HG03469 (cell line): ENCODE data around the gene CREBL2.
"Not testable (repeated sequence)": the region's sequence is repeated elsewhere in the genome, so short reads cannot be mapped to it uniquely, and the experiment has no call there.

Experiments used
- ATAC-seq: cut with Tn5 transposase; IDR thresholded peaks from one replicate; pipeline ENCODE4 v1.9.1; 2021; ENCODE audit warnings: mild to moderate bottlenecking, moderate library complexity, moderate number of reproducible peaks; ENCODE audit not compliant: unreplicated experiment

CREBL2 gene, protein sequence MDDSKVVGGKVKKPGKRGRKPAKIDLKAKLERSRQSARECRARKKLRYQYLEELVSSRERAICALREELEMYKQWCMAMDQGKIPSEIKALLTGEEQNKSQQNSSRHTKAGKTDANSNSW

GRCh38 chr12:12611512-12612306 lies at the start of gene CREBL2:
Gene CREBL2 (plus strand): TSS chr12:12611876. CDS start chr12:12612173, 297 bp downstream.
- ATAC-seq: peak; percentile 50

DNA sequence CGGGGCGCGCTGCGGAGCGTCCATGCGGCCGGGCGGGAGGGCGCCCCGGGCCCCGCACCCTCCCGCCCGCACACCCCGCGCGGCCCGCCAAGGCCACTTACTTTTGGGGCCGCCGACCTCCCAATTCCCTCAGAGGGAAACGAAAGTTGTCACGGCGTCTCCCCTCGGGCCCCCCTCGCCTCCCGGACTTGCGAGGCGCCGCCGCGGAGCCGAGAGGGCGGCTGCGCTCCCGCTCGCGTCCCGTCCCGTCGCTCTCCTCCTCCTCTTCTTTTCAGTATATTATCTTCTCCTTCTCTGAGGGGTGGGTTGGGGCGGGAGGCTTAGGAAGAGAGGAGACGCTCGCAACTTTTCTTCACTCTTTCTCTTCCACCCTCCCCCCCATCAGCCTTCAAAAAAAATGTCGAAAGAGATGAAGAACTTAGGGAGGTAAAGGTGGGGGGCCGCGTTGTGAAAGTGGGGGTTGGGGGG lies 49.6 kb upstream of the CREBL2 start:
- no peak for ATAC-seq

DNA sequence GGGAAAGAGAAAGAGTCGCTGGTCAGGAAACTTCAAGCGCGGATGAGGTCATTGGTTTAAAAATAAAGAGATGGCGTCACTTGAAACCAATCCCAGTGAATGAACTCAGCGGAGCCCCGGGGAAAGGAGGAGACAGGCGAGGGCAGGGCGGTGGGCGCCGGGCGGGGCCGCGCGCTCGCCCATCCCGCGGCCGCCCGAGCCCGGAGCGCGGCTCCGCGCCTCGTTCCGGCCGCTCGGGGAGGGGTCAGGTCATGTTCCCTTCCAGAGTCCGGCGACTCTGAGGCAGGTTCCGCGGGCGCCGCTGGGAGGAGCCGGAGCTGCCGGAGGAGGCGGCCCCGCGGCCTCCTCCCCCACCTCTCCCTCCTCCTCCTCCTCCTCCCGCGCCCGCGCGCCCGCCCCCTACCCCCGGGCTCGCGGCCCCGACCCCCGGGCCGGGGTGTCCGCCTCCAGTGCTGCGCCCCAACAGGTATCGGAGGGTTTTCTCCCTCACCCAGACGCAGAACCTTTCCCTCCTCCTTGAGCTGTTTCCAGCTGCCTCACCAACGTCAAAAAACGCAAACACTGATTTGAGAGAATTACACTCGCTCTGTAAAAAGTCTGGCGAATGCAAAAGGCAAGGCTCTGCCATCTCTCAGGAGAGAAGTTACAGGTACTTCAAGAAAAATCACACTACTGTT lies 49.0 kb upstream of the CREBL2 start, which contains the start of gene DUSP16:
DUSP16 (minus strand) TSS at position 279 of the 677 bp plus-strand sequence. CDS start 41,765 bp downstream, outside the sequence.
- ATAC-seq: peak; percentile 57

DNA sequence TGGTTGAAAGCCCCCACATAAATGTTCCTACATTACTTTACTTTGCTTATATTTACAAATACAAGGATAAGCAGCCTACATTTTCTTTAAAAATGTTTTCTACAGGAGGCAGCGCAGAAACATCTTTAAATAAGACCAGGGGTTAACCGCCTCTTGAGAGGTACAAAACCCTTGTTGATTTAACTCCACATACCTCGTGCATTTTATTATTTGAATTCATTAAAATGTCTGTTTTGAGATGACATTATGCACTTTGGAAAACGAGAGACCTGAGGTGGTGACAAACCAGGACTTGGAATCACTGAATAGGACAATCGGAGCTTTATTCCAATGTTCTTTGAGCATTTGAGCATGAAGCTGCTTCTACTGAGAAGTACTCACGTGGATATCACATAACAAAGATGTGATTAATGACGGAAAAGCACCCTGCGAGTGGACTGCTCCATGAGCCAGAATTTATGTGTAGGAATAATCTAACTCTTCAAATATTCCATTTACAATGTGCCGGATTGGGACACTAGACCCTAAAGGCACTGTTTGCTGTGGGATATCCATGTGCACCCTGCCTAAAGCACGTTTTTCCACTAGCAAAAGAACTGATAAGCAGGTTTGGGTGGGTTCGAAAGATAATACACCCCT lies 48.3 kb upstream of the CREBL2 start:
- ATAC-seq: no peak

DNA sequence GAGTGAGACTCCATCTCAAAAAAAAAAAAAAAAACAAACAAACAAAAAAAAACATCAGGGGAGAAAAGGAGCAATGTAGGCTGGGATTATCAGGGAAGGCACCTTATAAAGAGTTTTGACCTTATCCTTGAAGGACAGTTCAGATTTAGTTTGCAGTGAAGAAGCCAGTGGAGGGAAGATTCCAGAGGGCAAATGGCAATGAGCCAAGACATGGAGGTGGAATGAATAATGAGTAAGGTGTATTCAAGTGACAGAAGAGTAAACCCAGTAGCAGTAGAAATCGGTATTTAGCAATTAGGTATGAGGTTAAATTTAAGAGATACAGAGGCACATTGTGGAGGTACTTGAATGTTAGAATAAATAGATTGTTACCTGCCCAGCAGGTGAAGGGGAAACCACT lies 46.8 kb upstream of the CREBL2 start:
- ATAC-seq: no peak

GRCh38 chr12:12565971-12566370 lies 45.7 kb upstream of the CREBL2 start:
- ATAC-seq: not testable (repeated sequence)

DNA sequence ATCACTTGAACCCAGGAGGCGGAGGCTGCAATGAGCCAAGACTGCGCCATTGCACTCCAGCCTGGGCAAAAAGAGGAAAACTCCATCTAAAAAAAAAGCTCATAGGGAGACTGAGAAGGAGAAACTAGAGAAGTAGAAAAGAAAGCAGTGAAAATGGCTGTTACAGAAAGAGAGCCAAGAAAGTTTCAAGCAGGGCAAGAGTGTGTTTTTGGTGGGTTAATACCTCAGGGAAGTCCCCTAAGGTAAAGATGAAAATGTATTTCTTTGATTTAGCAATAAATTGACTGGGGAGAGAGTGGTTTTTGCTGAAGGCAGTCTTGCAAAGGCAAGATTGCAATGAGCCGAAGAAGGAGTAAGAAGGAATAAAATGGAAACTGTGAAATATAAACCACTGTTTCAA lies 39.0 kb upstream of the CREBL2 start:
- ATAC-seq: no peak

- ATAC-seq: no peak
These were observed 33.9 kb upstream of the CREBL2 start for GRCh38 chr12:12577786-12578185.

GRCh38 chr12:12580716-12581115 lies 31.0 kb upstream of the CREBL2 start:
- ATAC-seq: not testable (repeated sequence)

DNA sequence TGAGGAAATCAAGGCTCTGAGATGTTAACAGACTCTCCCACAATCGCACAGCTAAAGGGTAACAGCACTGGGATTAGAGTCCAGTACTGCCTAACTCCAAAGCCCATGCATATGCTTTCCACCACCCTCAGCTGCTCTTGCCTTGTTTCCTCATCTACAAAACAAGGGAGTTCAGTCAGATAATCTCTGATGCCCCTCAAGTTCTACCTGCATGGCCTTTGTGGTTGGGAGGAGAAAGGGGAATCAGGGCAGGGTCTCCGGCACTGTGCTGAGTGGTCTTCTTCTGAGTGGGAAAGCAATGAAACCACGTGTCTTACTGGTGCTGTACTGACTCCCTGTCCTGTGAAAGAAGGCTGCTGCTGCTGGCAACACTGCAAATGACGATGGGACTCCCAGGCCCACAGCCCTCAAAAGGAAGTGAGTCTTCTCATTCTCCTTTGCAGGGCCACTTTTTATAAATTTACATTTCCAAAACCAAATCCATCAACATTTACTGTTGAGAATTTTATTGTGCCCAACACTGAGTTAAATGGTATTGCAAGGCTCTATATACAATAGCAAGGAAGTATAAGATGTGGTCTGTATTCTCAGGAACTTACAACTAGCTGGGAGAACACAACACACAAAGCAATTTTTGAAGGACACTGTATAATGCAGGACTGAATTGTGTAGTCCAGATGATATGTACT lies 29.3 kb upstream of the CREBL2 start:
- ATAC-seq: peak; percentile 3

DNA sequence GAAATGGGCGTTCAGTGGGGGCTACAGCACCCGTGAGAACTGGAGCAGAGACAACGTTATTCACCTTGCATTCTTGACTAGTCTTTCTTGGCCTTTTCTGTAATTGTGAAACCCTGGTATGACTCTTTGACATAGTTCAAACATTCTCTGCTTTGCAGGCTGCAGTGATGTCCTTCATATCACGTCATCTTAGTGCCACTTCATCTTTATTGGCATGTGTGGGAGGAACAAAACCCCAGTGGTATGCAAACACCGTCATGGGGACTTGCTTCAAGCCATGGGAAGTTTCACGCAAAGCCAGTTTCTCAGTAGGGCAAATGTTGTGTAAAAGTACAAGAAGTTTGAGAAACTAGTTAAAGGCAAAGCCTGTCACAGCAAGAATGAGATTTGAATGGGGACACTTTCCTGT lies 28.8 kb upstream of the CREBL2 start:
- peak; percentile 77 for ATAC-seq

DNA sequence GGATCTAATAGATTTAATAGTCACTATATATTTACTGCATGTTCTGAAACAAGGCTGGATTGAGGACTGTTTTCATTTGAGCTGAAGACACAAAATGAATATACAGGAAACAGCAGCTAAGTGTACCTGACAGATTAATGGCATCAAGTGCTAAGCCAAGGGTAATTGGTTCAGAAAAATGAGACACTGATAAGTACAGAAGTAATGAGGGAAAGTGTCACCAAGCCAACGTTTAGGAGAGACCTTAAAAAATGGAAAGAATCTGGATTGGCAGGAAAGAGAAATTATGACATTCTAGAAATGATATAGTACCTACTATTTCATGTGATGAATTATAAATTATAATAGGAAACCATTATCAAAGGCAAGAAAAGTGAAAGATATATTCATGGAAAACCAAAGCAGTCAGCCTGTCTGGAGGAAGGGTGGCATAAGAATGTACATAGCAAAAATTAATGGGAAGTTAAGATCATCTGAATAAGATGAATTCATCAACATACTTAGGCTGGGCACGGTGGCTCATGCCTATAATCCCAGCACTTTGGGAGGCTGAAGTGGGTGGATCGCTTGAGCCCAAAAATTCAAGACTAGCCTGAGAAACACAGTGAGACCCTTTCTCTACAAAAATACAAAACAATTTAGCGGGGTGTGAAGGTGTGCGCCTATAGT lies 28.0 kb upstream of the CREBL2 start:
- no peak for ATAC-seq

DNA sequence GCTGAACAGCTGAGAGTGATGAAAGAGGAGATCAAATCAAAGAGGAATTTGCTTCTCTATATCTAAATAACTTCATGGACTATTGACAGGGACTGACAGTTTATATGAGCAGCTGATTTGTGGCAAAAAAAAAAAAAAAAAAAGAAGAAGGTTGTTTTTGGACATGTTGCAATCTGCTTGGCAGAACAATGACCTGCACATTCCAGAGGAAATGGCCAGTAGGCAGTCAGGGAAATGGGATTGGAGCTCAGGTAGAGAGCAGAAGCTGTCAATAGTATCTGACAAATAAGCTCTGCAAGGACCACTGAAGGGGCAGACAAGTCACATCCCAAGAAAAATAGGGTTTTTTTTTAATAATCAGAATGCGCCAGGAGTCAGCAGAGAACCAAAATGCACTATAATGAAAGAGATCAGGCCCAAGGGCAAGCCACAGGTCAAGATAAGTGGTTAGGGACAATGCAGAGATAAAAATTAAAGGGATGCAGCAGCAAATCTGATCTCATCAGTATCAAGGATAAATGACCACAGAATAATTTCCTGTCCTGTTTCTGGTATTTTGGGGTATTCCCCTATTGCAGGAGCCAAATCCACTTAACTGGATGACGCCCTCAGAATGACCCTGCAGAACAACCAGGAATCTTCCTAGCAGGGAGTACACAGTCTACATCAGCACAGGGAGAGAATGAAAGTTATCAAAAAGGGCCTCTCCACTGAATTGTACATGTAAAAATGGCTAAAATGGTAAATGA lies 26.4 kb upstream of the CREBL2 start:
- ATAC-seq: no peak

- no peak for ATAC-seq
These were observed 24.6 kb upstream of the CREBL2 start for GRCh38 chr12:12586879-12587675.

DNA sequence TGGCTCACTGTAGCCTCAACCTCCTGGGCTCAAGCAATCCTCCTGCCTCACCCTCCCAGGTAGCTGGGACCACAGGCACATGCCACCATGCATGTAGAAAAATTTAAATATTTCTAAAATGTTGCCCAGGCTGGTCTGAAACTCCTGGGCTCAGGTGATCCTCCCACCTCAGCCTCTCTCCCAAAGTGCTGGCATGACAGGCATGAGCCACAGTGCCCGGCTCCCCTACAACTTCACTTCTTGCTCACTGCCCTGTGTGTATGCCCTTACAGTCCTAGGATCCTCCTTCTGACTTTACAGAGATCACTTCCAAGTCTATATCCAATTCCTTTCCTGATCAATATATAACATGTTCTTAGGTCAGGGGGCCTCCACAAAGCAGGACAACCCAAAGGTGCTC lies 23.8 kb upstream of the CREBL2 start:
- ATAC-seq: no peak

- ATAC-seq: not testable (repeated sequence)
These were observed 23.2 kb upstream of the CREBL2 start for GRCh38 chr12:12588436-12588835.

DNA sequence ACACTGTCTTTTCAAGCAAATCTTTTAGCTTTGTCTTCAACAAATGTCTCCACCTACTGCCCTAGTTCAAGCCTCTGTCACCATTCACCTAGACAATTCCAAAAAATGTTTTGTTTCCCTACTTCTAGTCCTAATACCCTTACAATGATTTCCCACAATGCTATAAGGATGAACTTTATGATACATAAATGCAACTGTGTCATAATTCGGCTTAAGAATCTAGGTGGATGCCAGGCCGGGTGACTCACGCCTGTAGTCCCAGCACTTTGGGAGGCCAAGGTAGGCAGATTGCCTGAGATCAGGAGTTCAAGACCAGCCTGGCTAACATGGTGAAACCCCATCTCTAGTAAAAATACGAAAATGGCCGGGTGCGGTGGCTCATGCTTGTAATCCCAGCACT lies 20.7 kb upstream of the CREBL2 start:
- ATAC-seq: no peak

DNA sequence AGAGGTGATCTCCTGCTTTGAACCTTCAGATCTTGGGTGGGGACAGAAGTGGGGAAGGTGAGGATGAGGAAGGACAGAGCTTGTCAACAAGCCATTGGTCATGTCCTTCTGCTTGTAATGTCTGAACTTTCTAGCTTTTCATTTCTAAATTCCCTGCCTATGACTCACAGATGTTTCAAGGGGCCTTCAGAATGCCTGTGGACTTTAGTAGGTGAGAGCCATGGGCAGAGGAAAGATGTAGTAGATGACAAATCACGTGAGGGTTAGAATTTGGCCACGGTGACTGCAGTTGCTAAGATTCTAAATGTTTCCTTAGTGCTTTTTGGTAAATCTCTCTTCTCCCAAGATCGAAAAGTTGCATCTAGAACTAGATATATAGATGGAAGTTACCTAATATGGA lies 18.7 kb upstream of the CREBL2 start:
- ATAC-seq: no peak

DNA sequence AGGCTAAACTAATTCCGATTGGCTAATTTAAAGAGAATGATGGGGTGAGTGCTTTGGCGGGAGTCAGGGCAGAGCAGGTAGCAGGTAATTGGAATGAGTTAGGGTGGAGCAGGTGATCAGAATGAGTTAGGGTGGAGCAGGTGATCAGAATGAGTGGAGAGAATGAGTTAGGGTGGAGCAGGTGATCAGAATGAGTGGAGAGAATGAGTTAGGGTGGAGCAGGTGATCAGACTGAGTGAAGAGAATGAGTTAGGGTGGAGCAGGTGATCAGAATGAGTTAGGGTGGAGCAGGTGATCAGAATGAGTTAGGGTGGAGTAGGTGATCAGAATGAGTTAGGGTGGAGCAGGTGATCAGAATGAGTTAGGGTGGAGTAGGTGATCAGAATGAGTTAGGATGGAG lies 15.7 kb upstream of the CREBL2 start:
- not testable (repeated sequence) for ATAC-seq
